Measurements from ENCODE around the gene KLHL35.

KLHL35 gene, protein sequence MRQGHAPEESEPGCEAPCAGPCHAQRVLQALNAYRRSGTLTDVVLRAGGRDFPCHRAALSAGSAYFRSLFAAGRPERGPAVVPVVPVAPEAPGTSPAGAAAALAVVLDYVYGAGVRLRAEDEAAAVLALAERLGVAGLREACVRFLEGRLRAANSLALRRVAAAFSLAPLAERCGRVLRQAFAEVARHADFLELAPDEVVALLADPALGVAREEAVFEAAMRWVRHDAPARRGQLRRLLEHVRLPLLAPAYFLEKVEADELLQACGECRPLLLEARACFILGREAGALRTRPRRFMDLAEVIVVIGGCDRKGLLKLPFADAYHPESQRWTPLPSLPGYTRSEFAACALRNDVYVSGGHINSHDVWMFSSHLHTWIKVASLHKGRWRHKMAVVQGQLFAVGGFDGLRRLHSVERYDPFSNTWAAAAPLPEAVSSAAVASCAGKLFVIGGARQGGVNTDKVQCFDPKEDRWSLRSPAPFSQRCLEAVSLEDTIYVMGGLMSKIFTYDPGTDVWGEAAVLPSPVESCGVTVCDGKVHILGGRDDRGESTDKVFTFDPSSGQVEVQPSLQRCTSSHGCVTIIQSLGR

DNA sequence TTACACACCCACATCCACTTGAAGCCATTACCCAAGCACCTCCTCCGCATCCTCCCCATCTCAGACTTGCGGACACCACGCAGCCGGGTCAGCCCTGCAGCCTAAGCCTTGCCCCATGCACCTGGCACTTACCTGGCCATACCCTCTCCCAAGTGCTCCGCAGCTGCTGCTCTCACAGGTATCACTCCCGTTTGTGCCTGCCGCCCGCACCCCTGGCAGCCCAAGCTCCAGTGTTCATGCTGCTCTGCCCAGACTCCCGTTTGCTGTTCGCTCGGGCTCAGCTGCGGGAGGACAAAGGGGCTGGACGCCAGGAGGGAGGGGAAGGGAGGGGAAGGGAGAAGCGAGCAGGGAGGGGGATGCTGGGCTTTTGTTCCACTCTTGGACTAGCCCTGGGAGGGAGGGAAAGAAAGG lies at the start of gene KLHL35:
Gene KLHL35 (minus strand): TSS at position 293 of the 411 bp plus-strand sequence. CDS start 2,574 bp downstream, outside the sequence.
- ChIA-PET POLR2A (no interaction called here), CTCF (interaction anchor here (1.4 to 1.6 kb wide), 3 partner anchors 12 to 92 kb away, joined by 4 to 7 read pairs (median 4); partner anchors contain the start of gene GDPD5)
- TF ChIP-seq, protein P1, sequence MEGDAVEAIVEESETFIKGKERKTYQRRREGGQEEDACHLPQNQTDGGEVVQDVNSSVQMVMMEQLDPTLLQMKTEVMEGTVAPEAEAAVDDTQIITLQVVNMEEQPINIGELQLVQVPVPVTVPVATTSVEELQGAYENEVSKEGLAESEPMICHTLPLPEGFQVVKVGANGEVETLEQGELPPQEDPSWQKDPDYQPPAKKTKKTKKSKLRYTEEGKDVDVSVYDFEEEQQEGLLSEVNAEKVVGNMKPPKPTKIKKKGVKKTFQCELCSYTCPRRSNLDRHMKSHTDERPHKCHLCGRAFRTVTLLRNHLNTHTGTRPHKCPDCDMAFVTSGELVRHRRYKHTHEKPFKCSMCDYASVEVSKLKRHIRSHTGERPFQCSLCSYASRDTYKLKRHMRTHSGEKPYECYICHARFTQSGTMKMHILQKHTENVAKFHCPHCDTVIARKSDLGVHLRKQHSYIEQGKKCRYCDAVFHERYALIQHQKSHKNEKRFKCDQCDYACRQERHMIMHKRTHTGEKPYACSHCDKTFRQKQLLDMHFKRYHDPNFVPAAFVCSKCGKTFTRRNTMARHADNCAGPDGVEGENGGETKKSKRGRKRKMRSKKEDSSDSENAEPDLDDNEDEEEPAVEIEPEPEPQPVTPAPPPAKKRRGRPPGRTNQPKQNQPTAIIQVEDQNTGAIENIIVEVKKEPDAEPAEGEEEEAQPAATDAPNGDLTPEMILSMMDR (IDR thresholded peaks at IDR 0.05; ENCODE audit: control extremely low read depth, extremely low read depth, low read depth, missing control alignments) = no peak
- DNase-seq (ENCODE audit: extremely low spot score) = no peak

DNA sequence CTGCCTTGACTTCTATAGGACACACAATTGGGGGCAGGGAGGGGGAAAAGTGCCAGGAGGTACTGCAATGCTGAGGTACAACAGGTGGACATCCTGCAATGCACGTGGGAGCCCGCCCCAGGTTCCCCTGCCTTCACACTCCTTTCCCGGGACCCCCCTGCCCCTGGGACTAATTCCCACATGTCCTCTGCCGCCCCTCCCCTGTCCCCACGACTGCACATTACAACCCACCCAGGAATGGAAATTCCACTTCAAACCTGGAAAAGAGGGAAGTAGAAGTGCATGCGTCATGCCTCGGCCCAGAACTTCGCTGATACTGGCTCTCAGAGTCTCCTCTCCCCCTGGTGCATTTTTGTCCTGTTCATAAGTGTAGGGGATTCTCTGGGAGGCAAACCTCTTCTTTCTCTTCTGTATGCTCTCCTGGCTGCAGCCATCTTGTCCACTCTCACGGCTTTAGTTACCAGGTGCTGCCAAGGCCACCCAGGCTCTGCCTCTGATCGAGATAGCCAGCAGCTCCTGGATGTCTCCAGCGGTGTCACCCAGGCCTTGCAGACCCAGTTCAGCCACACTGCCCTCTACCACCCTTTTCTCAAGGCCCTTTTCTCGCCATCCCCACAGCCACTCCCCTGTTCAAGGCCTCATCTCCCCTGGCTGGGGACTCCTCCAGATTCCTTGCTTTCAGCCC lies 49.1 kb upstream of the KLHL35 start:
- DNase-seq (ENCODE audit: extremely low spot score) = no peak
- CTCF ChIA-PET = interaction anchor here (1.9 kb wide), 1 partner anchor 25 kb away, joined by 4 read pairs; no protein-coding TSS in a partner anchor
- POLR2A ChIA-PET = no interaction called here
- TF ChIP-seq, protein P1 (IDR thresholded peaks at IDR 0.05; ENCODE audit: control extremely low read depth, extremely low read depth, low read depth, missing control alignments) = no peak

DNA sequence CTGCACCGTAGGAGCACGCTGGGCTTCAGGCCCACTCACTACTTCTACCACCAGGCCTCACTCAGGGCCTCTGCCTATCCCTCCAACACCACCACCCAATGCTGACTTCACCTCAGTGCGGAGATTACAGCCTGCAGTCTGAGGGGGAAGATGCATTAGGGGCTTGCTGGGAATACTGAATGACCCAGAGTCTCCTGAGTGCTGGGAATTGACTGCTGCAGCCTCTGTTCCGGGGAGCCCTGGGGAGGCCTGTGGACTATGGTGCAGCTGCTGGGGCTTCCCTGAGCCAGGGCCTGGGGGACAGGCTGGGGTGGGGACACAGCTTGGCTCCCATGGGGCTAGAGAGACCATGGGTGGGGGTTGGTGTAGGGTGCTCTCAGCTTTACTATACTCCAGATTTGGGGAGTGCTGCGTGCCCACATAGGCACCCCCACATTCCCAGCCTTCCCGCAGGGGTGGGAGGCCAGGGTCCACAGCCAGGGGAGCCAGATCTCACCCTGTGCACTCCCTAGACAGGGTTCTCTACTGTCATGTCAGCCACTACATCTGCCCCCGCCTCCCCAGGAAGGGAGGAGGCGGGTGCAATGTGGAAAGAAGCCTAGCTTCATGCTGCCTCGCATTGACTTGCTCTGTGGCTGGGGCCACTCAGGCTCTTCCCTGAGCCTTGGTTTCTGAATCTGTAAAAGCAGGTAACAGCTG lies 48.4 kb upstream of the KLHL35 start:
- ChIA-PET POLR2A (no interaction called here), CTCF (interaction anchor here (0.7 to 1.9 kb wide), 3 partner anchors 12 to 37 kb away, joined by 3 to 4 read pairs (median 3); no protein-coding TSS in a partner anchor)
- no peak for DNase-seq (ENCODE audit: extremely low spot score)
- TF ChIP-seq, protein P1 (IDR thresholded peaks at IDR 0.05; ENCODE audit: control extremely low read depth, extremely low read depth, low read depth, missing control alignments) = no peak

DNA sequence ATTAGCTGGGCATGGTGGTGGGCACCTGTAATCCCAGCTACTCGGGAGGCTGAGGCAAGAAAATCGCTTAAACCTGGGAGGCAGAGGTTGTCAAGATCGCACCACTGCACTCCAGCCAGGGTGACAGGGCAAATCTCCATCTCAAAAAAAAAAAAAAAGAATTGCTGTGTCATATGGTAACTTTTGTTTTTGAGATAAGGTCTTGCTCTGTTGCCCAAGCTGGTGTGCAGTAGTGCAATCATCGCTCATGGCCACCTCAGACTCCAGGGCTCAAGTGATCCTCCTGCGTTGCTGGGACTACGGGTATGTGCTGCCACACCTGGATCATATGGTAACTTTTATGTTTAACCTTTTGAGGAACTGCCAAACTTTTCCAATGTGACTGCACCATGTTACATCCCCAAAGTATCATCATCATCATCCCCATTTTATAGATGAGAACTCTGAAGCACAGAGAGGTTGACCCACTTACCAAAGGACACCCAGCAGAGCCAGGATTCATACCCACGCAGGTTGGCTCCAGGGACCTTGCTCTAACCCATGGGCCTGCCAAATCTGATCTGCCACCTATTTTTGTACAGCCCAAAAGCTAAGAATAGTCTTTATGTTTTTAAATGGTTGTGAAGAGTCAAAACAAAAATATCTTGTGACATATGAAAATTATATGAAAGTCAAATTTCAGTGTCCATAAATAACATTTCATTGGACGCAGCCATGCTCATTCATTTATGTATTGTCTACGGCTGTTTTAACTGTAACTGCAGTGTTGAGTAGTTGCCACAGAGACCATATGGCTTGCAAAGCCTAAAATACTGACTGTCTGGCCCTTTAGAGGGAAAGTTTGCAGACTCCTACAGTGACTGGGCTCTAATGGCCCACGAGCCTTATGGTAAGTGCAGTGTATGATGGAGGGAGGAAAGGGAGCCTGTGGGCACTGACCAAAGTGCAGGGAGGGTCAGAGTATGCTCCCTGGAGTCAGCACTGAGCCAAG lies 47.5 kb upstream of the KLHL35 start:
- DNase-seq (ENCODE audit: extremely low spot score) = no peak
- POLR2A ChIA-PET = no interaction called here
- TF ChIP-seq, protein P1 (IDR thresholded peaks at IDR 0.05; ENCODE audit: control extremely low read depth, extremely low read depth, low read depth, missing control alignments) = no peak
- CTCF ChIA-PET = interaction anchor here (0.7 to 1.9 kb wide), 3 partner anchors 11 to 36 kb away, joined by 3 to 4 read pairs (median 3); no protein-coding TSS in a partner anchor

DNA sequence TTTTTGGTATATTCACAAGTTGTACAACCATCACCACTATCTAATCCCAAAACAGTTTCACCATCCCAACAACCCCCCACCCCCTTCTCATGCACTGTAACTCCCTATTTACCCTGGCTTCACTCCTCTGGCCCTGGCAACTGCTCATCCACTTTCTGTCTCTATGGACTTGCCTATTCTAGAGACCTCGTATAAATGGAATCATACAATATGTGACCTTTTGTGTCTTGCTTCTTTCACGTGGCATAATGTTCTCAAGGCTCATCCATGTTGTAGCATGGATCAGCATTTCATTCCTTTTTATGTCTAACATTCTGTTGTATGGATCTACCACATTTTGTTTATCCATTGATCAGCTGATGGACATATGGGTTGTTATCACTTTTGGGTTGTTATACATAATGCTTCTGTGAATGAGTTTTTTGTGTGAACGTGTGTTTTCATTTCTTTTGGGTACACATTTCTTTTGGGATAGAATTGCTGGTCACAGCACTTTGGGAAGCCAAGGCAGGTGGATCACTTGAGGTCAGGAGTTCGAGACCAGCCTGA lies 46.7 kb upstream of the KLHL35 start:
- CTCF ChIA-PET = interaction anchor here (1.9 kb wide), 1 partner anchor 27 kb away, joined by 4 read pairs; no protein-coding TSS in a partner anchor
- POLR2A ChIA-PET = no interaction called here
- no peak for DNase-seq (ENCODE audit: extremely low spot score)
- TF ChIP-seq, protein P1 (IDR thresholded peaks at IDR 0.05; ENCODE audit: control extremely low read depth, extremely low read depth, low read depth, missing control alignments) = no peak
